WTC11 (cell line): ENCODE results near the gene RRP1B. TPM values are rescaled to one million over a fixed set of nuclear protein-coding genes. Genes with fewer than 3 reads are reported as not detected.
"Not testable (repeated sequence)": the region's sequence is repeated elsewhere in the genome, so short reads cannot be mapped to it uniquely, and the experiment has no call there.

Experiments used
- ATAC-seq: fragments of 200-7000 bp; cut with Tn5 transposase; 2 replicates; pipeline ENCODE4 v1.10.0; 2021; ENCODE audit warnings: mild to moderate bottlenecking, moderate library complexity
- CTCF ChIA-PET: fragments of 300-600 bp; sonication (Branson Sonifier 250); formaldehyde crosslinking; loops from one replicate; lab custom pipeline; 2021; ENCODE audit warnings: antibody characterized with exemption; lab: Charles Lee
- POLR2A ChIA-PET: fragments of 350-600 bp; sonication (Branson Sonifier 250); formaldehyde crosslinking; loops from one replicate; lab custom pipeline; 2021; ENCODE audit warnings: antibody characterized with exemption; lab: Charles Lee
- DNase-seq: peaks from one replicate; pipeline ENCODE4 v3.0.0; 2021; ENCODE audit warnings: low spot score
- H3K27ac Mint-ChIP-seq: 2 replicates; pipeline ENCODE4 v1.8.0; 2021; ENCODE audit warnings: mixed read lengths
- H3K27me3 Mint-ChIP-seq: 2 replicates; pipeline ENCODE4 v1.8.0; 2021; ENCODE audit warnings: low read depth, mild to moderate bottlenecking, moderate library complexity, mixed read lengths
- H3K36me3 Mint-ChIP-seq: 2 replicates; pipeline ENCODE4 v1.8.0; 2021; ENCODE audit warnings: mixed read lengths
- H3K4me1 Mint-ChIP-seq: 2 replicates; pipeline ENCODE4 v1.8.0; 2022; ENCODE audit warnings: mixed read lengths
- H3K4me3 Mint-ChIP-seq: 2 replicates; pipeline ENCODE4 v1.8.0; 2021; ENCODE audit warnings: mild to moderate bottlenecking, moderate library complexity, mixed read lengths
- H3K9me3 Mint-ChIP-seq: 2 replicates; pipeline ENCODE4 v1.8.0; 2021; ENCODE audit warnings: mixed read lengths
- NFE2L1 ChIP-seq: sonication (generic); formaldehyde crosslinking; IDR thresholded peaks from 2 replicates; pipeline ENCODE4 v1.8.1; 2023; ENCODE audit warnings: missing genetic modification reagents
- NR2C2 ChIP-seq: sonication (generic); formaldehyde crosslinking; IDR thresholded peaks from 2 replicates; pipeline ENCODE4 v1.8.0; 2022; ENCODE audit warnings: mild to moderate bottlenecking, missing genetic modification reagents
- PRRX2 ChIP-seq: fragments of 250-450 bp; sonication (Bioruptor Pico); IDR thresholded peaks from 2 replicates; pipeline ENCODE4 v1.8.0; 2021; ENCODE audit warnings: mild to moderate bottlenecking
- RELA ChIP-seq: sonication (generic); formaldehyde crosslinking; IDR thresholded peaks from 2 replicates; pipeline ENCODE4 v1.8.1; 2022; ENCODE audit warnings: missing genetic modification reagents, mild to moderate bottlenecking, borderline replicate concordance
- RORB ChIP-seq: fragments of 250-450 bp; sonication (Bioruptor Pico); IDR thresholded peaks from 2 replicates; pipeline ENCODE4 v1.9.0; 2021; ENCODE audit warnings: mild to moderate bottlenecking
- SOX15 ChIP-seq: fragments of 250-450 bp; sonication (Bioruptor Pico); IDR thresholded peaks from 2 replicates; pipeline ENCODE4 v1.9.0; 2021; ENCODE audit warnings: mild to moderate bottlenecking
- TP53 ChIP-seq: sonication (generic); formaldehyde crosslinking; IDR thresholded peaks from 2 replicates; pipeline ENCODE4 v1.8.1; 2023; ENCODE audit warnings: mild to moderate bottlenecking, missing genetic modification reagents
- ZNF317 ChIP-seq: sonication (generic); formaldehyde crosslinking; IDR thresholded peaks from 2 replicates; pipeline ENCODE4 v1.8.1; 2023; ENCODE audit warnings: low read depth, mild to moderate bottlenecking, moderate library complexity, missing genetic modification reagents, borderline replicate concordance
- total RNA-seq: library from RNA; stranded (reverse); gene quantifications from 3 replicates; pipeline ENCODE4 v1.2.3, GENCODE V29; 2021
- TF ChIP-seq, protein P1 (sequence below): sonication (generic); formaldehyde crosslinking; IDR thresholded peaks from 2 replicates; pipeline ENCODE4 v1.8.1; 2023; ENCODE audit warnings: mild to moderate bottlenecking, missing genetic modification reagents
- TF ChIP-seq, protein P2 (sequence below): sonication (generic); formaldehyde crosslinking; conservative IDR thresholded peaks from 2 replicates; pipeline ENCODE4 v1.8.1; 2022; ENCODE audit warnings: mild to moderate bottlenecking, missing genetic modification reagents
- TF ChIP-seq, protein P3 (sequence below): sonication (generic); formaldehyde crosslinking; IDR thresholded peaks from 2 replicates; pipeline ENCODE4 v1.8.0; 2023; ENCODE audit warnings: mild to moderate bottlenecking, missing genetic modification reagents
- TF ChIP-seq, protein P4 (sequence below): sonication (generic); formaldehyde crosslinking; IDR thresholded peaks from 2 replicates; pipeline ENCODE4 v1.8.1; 2022; ENCODE audit warnings: mild to moderate bottlenecking, moderate library complexity, missing genetic modification reagents
- TF ChIP-seq, protein P5 (sequence below): sonication (generic); formaldehyde crosslinking; IDR thresholded peaks from 2 replicates; pipeline ENCODE4 v1.8.1; 2023; ENCODE audit warnings: mild to moderate bottlenecking, moderate library complexity, missing genetic modification reagents
- TF ChIP-seq, protein P6 (sequence below): sonication (generic); formaldehyde crosslinking; IDR thresholded peaks from 2 replicates; pipeline ENCODE4 v1.8.1; 2023; ENCODE audit warnings: mild to moderate bottlenecking, missing genetic modification reagents, moderate library complexity

Gene RRP1B
- total RNA-seq, 1 experiment from 2014 or later, result 74.9 TPM

DNA sequence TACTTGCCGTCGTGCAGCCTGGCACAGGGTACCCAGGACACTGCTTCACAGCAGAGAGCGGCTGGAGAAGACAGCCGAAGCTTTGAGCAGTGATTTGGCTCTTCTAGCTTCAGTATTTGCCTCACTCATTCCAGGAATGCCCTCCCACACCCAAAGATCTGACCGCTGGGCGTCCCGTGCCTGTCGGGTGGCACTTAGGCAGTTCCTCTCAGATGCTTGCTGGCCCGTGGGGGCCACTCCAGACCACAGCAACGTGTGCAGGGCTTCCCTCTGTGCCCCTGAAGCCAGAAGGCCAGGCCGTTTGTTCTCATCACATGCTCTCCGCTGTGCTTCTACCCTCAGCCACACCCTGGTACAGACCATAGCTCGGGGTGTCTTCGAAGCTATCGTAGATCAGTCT is 17.0 kb downstream of the RRP1B start:
- DNase-seq (no peak), ATAC-seq (no peak)
- POLR2A ChIA-PET, result no interaction called here
- H3K4me1 Mint-ChIP-seq, result peaks cover 5% of the 10 kb centered on the region
- no peak overlapping the region for H3K27ac Mint-ChIP-seq
- CTCF ChIA-PET, result no interaction called here
- H3K27me3 Mint-ChIP-seq, result no peaks in the 10 kb centered on the region
- H3K4me3 Mint-ChIP-seq, result no peak overlapping the region
- TF ChIP-seq, protein P1, sequence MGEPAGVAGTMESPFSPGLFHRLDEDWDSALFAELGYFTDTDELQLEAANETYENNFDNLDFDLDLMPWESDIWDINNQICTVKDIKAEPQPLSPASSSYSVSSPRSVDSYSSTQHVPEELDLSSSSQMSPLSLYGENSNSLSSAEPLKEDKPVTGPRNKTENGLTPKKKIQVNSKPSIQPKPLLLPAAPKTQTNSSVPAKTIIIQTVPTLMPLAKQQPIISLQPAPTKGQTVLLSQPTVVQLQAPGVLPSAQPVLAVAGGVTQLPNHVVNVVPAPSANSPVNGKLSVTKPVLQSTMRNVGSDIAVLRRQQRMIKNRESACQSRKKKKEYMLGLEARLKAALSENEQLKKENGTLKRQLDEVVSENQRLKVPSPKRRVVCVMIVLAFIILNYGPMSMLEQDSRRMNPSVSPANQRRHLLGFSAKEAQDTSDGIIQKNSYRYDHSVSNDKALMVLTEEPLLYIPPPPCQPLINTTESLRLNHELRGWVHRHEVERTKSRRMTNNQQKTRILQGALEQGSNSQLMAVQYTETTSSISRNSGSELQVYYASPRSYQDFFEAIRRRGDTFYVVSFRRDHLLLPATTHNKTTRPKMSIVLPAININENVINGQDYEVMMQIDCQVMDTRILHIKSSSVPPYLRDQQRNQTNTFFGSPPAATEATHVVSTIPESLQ, result no peak
- TF ChIP-seq RELA (CRISPR knock-in tag) (0 out of 2 replicates have a peak, but pooled peaks have one; percentile 32), NFE2L1 (no peak)
- peaks cover 67% of the 10 kb centered on the region for H3K36me3 Mint-ChIP-seq
- no peaks in the 10 kb centered on the region for H3K9me3 Mint-ChIP-seq

DNA sequence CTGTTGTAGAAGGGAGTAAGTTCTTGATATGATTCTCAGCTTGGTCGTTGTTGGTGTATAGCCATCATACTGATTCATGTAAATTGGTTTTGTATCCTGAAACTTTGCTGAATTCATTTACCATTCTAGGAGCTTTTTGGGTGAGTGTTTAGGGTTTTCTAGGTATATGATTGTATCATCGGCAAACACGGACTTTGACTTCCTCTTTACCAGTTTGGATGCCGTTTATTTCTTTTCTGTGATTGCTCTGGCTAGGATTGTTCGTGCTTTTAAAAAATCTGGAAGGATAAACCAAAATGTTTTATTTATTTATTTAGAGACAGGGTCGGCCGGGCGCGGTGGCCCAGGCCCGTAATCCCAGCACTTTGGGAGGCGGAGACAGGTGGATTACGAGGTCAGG is 20.6 kb downstream of the RRP1B start:
- ChIA-PET CTCF (no interaction called here), POLR2A (no interaction called here)
- TF ChIP-seq, protein P2, sequence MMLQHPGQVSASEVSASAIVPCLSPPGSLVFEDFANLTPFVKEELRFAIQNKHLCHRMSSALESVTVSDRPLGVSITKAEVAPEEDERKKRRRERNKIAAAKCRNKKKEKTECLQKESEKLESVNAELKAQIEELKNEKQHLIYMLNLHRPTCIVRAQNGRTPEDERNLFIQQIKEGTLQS (CRISPR knock-in tag), result no peak
- TF ChIP-seq RORB (CRISPR knock-in tag) (no peak), NFE2L1 (no peak), PRRX2 (no peak), SOX15 (CRISPR knock-in tag) (no peak), NR2C2 (CRISPR knock-in tag) (no peak), ZNF317 (CRISPR knock-in tag) (no peak), TP53 (no peak)
- TF ChIP-seq, protein P3, sequence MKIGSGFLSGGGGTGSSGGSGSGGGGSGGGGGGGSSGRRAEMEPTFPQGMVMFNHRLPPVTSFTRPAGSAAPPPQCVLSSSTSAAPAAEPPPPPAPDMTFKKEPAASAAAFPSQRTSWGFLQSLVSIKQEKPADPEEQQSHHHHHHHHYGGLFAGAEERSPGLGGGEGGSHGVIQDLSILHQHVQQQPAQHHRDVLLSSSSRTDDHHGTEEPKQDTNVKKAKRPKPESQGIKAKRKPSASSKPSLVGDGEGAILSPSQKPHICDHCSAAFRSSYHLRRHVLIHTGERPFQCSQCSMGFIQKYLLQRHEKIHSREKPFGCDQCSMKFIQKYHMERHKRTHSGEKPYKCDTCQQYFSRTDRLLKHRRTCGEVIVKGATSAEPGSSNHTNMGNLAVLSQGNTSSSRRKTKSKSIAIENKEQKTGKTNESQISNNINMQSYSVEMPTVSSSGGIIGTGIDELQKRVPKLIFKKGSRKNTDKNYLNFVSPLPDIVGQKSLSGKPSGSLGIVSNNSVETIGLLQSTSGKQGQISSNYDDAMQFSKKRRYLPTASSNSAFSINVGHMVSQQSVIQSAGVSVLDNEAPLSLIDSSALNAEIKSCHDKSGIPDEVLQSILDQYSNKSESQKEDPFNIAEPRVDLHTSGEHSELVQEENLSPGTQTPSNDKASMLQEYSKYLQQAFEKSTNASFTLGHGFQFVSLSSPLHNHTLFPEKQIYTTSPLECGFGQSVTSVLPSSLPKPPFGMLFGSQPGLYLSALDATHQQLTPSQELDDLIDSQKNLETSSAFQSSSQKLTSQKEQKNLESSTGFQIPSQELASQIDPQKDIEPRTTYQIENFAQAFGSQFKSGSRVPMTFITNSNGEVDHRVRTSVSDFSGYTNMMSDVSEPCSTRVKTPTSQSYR (CRISPR knock-in tag), result no peak
- TF ChIP-seq, protein P4, sequence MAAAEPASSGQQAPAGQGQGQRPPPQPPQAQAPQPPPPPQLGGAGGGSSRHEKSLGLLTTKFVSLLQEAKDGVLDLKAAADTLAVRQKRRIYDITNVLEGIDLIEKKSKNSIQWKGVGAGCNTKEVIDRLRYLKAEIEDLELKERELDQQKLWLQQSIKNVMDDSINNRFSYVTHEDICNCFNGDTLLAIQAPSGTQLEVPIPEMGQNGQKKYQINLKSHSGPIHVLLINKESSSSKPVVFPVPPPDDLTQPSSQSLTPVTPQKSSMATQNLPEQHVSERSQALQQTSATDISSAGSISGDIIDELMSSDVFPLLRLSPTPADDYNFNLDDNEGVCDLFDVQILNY, result no peak
- TF ChIP-seq, protein P5, sequence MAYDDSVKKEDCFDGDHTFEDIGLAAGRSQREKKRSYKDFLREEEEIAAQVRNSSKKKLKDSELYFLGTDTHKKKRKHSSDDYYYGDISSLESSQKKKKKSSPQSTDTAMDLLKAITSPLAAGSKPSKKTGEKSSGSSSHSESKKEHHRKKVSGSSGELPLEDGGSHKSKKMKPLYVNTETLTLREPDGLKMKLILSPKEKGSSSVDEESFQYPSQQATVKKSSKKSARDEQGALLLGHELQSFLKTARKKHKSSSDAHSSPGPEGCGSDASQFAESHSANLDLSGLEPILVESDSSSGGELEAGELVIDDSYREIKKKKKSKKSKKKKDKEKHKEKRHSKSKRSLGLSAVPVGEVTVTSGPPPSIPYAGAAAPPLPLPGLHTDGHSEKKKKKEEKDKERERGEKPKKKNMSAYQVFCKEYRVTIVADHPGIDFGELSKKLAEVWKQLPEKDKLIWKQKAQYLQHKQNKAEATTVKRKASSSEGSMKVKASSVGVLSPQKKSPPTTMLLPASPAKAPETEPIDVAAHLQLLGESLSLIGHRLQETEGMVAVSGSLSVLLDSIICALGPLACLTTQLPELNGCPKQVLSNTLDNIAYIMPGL, result no peak
- TF ChIP-seq, protein P6, sequence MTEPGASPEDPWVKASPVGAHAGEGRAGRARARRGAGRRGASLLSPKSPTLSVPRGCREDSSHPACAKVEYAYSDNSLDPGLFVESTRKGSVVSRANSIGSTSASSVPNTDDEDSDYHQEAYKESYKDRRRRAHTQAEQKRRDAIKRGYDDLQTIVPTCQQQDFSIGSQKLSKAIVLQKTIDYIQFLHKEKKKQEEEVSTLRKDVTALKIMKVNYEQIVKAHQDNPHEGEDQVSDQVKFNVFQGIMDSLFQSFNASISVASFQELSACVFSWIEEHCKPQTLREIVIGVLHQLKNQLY (CRISPR knock-in tag), result no peak
- H3K4me3 Mint-ChIP-seq, result no peak overlapping the region
- DNase-seq (no peak), ATAC-seq (no peak)
- peak overlapping the region; percentile 5; the same call in 1 of the 2 replicates for H3K27ac Mint-ChIP-seq
- peaks cover 66% of the 10 kb centered on the region for H3K36me3 Mint-ChIP-seq
- H3K4me1 Mint-ChIP-seq, result no peaks in the 10 kb centered on the region
- no peaks in the 10 kb centered on the region for H3K9me3 Mint-ChIP-seq
- H3K27me3 Mint-ChIP-seq, result no peaks in the 10 kb centered on the region

DNA sequence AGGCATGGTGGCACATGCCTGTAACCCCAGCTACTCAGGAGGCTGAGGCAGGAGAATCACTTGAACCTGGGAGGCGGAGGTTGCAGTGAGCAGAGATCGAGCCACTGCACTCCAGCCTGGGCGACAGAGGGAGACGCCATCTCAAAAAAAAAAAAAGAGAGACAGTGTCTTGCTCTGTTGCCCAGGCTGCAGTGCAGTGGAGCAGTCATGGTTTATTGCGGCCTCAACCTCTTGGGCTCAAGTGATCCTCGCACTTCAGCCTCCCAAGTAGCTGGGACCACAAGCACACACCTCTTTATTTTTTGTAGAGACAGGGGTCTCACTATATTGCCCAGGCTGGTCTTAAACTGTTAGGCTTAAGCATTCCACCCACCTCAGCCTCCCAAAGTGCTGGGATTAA is 21.1 kb downstream of the RRP1B start:
- peaks cover 66% of the 10 kb centered on the region for H3K36me3 Mint-ChIP-seq
- H3K4me3 Mint-ChIP-seq, H3K27me3 Mint-ChIP-seq, ATAC-seq, CTCF ChIA-PET, H3K27ac Mint-ChIP-seq, H3K9me3 Mint-ChIP-seq, DNase-seq, H3K4me1 Mint-ChIP-seq, POLR2A ChIA-PET: not testable (repeated sequence)
